ENCODE measurements around the gene RGL1.

The RGL1 gene

DNA sequence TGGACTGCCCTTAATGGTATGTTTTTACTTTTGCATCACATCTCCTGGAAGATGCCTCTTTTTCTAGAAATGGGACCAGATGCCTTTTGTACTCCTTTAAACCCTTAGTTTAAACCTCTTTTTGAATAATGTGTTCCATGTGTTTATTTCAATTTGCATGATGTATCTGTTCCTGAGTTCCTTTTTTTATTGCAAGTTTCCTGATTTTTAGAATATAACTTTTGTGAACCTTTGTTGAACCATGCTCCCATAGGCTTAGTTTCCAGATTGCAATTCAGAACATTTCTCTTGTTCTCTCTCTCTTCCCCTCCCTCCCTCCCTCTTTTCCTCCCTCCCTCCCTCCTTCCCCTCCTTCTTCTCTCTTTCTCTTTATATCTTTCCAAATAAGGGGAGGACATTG is 81.9 kb downstream of the RGL1 start:
- Mint-ChIP-seq H3K36me3 (peaks cover 11 to 33% of the 10 kb centered on the region in 2 donors), H3K9me3 (no peaks in the 10 kb centered on the region), H3K4me1 (peaks cover 18 to 28% of the 10 kb centered on the region in 2 donors), H3K27me3 (peaks cover 0 to 4% of the 10 kb centered on the region in 2 donors), H3K27ac (no peak overlapping the region), H3K4me3 (no peak overlapping the region)
- ATAC-seq (replicated peaks): no peak
- no peak for DNase-seq

DNA sequence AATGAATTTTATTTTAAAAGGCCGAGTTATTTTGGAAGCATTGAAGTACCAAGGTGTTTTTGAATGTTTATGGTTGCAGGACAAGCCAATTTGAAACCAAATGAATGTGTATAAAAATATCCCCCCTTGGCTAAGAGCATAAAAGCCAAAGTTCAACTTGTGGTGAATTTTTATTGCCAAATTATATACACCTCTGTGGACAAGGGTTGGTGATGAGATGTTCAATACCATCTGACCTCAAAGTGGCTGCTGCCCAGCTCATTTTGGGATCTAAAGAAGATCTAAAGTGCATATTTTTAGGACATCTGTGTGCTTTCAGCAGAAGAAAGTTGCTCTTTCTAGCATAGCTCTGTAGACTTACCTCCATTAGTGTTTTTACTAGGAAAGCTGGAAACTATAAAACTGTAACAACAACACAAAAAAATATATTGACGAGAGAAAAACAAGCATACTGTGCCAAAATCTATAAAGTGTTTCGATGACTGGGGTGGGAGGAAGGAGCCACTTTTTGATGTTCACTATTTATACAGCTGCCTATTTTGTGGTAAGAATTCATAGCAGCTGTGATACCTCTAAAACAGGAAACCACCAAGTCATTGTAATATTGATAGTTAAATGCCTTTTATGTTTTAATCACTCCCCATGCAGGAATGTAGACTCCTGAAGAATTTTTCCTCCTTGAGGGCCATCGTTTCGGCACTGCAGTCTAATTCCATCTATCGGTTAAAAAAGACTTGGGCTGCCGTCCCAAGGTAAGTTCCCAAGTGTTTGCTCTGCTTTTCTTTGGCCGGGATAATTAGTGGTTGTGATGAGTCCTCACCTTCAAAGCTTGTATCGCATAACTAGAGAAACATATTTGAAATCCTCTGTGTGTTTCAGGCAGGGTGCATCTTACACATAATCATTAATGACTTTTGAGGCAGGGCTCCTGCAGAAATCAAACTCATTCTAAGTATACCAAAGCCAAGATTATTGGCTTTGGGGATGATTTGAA is 83.2 kb downstream of the RGL1 start:
- no peak for ATAC-seq (replicated peaks)
- no peak for DNase-seq
- Mint-ChIP-seq H3K4me1 (peaks cover 14 to 22% of the 10 kb centered on the region in 2 donors), H3K27ac (no peak overlapping the region), H3K36me3 (peaks cover 11 to 27% of the 10 kb centered on the region in 2 donors), H3K4me3 (no peak overlapping the region), H3K27me3 (peaks cover 0 to 4% of the 10 kb centered on the region in 2 donors), H3K9me3 (no peaks in the 10 kb centered on the region)

DNA sequence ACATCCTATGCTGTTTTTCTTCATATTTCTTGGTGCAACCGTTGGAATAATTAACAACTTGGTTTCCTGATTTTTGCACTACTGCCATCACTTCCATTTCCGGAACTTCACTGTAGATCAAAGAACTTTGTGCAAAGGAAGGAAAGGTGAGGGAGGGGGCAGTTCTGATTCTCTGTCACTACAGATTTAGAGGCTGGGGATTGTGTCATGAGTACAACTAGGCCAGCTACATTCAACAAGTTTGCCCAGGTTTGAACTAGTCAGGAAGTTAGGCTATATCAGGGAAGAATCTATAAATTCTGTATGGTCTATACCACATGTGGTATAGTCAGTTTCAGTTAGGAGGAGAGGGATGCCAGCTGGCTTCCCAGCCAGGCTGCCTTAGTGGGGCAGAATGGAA is 84.2 kb downstream of the RGL1 start:
- Mint-ChIP-seq H3K4me3 (no peak overlapping the region), H3K36me3 (peaks cover 6 to 18% of the 10 kb centered on the region in 2 donors), H3K4me1 (peaks cover 6 to 12% of the 10 kb centered on the region in 2 donors), H3K9me3 (no peaks in the 10 kb centered on the region), H3K27ac (no peak overlapping the region), H3K27me3 (peaks cover 0 to 4% of the 10 kb centered on the region in 2 donors)
- DNase-seq (no peak), ATAC-seq (replicated peaks) (no peak)

DNA sequence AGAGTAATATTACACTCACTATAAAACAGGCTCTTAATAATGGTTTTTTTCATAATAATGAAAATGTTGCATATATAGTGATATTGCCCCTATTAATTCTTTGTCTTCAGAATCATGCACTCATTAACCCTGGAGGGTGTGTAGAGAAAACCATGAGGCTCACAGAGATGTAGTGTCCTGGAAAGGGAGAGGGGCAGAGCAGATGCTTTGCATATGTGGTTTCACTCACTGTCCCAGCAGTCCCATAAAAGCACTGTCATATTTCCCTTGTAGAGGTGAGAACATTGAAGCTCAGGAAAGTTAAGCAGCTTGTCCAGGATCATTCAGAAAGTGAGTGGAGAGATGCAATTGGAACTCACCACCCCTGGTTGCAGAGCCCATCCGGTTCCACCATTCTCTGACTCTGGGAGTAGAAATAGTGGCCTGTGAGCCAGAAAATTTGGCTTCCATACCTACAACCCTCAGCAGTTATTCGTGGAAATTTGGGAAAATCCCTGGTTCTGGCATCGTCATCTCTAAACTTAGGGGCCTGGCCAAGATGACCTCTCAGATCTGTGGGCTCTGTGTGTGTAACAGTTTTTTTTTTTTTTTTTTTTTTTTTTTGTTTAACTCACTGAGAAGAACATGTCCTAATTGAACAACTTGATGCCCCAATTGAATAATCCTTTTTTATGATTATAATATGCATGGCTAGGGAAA is 86.4 kb downstream of the RGL1 start:
- ATAC-seq (replicated peaks) (no peak), DNase-seq (no peak)
- Mint-ChIP-seq H3K36me3 (peaks cover 9 to 11% of the 10 kb centered on the region in 2 donors), H3K27ac (no peak overlapping the region), H3K9me3 (peaks cover 1 to 5% of the 10 kb centered on the region in 2 donors), H3K27me3 (no peaks in the 10 kb centered on the region), H3K4me3 (no peak overlapping the region), H3K4me1 (peaks cover 14 to 26% of the 10 kb centered on the region in 2 donors)

DNA sequence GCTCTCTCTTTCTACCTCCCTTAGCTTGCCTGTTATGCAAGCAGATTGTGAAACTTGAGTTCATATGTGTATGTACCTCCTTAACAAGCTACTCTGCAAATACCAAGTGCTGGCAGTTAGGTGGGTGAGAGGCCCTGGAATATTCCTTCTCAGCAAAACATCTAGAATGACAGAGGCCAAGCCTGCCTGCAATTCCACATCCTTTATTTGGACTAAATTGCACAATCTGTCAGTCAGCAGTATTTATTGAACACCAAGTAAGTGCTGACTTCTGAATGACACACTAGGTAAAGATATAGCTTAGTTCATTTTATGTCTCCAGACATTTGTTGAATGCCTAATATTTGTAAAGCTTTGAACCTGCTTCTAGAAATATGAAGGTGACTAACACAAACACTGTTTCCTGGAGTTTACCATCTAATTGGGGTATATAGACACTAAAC is 87.5 kb downstream of the RGL1 start:
- no peak overlapping the region for H3K27ac Mint-ChIP-seq
- peaks cover 9 to 14% of the 10 kb centered on the region in 2 donors for H3K36me3 Mint-ChIP-seq
- peaks cover 1 to 5% of the 10 kb centered on the region in 2 donors for H3K9me3 Mint-ChIP-seq
- H3K4me1 Mint-ChIP-seq: peaks cover 22 to 37% of the 10 kb centered on the region in 2 donors
- no peak for DNase-seq
- no peak overlapping the region for H3K4me3 Mint-ChIP-seq
- H3K27me3 Mint-ChIP-seq: no peaks in the 10 kb centered on the region
- ATAC-seq (replicated peaks): no peak

DNA sequence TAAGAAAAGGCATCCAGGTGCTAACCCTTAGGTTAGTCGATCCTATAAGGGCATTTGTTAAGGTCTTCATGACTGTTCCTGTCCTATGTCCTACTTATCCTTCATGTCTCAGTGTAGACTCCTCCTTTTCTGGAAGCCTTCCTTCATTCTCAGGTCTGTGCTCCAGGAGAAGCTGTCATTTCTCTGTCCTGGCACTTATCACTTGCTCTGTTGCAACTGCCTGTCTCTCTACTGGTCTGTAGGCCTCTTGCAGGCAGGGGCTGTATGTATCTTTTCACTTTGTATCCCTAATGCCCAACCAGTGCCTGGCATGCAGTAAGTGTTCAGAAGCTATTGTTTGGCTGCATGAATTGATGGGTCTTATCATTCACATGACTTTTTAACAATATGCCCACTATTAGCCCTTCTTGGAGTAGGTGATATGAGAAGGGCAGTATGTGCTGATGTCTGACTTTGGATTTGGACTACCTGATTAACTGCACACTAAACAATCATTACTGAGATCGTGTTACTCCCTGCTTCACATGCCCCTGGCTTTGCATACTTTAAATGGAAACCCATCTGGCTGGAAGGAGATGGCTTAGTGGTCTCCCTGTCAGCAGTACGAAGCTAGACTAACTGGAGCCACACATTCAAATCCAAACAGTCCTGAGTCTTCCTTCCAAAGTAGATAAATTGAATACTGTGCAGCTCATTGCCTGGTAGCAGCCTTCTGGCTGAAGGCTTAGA is 88.8 kb downstream of the RGL1 start:
- no peak overlapping the region for H3K27ac Mint-ChIP-seq
- H3K4me3 Mint-ChIP-seq: no peak overlapping the region
- DNase-seq: no peak
- no peak for ATAC-seq (replicated peaks)
- H3K27me3 Mint-ChIP-seq: no peaks in the 10 kb centered on the region
- peaks cover 29 to 38% of the 10 kb centered on the region in 2 donors for H3K4me1 Mint-ChIP-seq
- H3K9me3 Mint-ChIP-seq: peaks cover 3 to 5% of the 10 kb centered on the region in 2 donors
- peaks cover 11 to 21% of the 10 kb centered on the region in 2 donors for H3K36me3 Mint-ChIP-seq

DNA sequence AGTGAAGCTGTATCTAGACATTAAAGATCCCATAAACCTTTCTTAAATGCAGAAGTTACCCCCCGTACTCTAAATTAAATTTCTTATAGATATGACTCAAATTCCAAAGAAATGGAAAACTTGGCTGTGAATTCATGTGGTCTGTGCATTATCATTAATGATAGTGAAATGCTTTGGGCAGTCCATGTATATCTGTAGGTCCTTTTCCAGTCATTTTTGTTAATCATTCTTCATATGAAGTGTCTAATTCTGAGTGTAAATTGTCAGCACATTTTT is 89.3 kb downstream of the RGL1 start:
- no peak for DNase-seq
- Mint-ChIP-seq H3K27ac (no peak overlapping the region), H3K4me1 (peaks cover 32 to 43% of the 10 kb centered on the region in 2 donors), H3K4me3 (no peak overlapping the region), H3K9me3 (peaks cover 3 to 5% of the 10 kb centered on the region in 2 donors), H3K36me3 (peaks cover 11 to 21% of the 10 kb centered on the region in 2 donors), H3K27me3 (no peaks in the 10 kb centered on the region)
- no peak for ATAC-seq (replicated peaks)

DNA sequence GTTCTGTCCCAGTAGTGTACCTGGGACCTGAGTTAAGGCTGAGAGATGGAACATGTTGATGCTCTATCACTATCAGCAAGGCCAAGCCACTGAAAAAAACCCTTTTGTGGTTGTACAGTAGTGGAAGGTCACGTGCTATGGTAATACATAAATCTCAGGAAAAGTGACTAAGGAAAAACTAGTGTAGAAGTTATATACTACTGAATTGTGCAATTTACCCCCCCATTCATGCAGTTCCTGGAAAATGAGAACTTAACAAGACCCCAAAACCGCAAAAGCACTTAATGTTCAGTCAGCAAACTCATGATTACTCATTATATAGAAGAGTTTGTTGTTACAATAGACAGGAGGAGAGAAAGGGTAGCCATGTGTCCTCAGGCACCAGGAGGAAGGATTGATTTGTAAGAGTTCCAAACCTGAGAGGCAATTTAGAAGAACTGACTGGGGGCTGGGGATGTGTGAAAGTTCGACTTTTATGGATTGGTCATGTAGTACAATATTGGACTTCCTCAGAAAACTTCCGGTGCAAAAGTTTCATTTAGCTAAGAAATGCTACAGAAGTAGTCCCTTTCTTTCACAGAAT is 91.6 kb downstream of the RGL1 start:
- Mint-ChIP-seq H3K9me3 (peaks cover 4 to 5% of the 10 kb centered on the region in 2 donors), H3K4me3 (peak overlapping the region; percentile 14 to 43), H3K36me3 (peaks cover 11 to 30% of the 10 kb centered on the region in 2 donors), H3K27me3 (no peaks in the 10 kb centered on the region), H3K27ac (peak overlapping the region; percentile 62), H3K4me1 (peaks cover 35 to 58% of the 10 kb centered on the region in 2 donors)
- ATAC-seq (replicated peaks) (peak; percentile 72 to 79), DNase-seq (peak; percentile 6)

DNA sequence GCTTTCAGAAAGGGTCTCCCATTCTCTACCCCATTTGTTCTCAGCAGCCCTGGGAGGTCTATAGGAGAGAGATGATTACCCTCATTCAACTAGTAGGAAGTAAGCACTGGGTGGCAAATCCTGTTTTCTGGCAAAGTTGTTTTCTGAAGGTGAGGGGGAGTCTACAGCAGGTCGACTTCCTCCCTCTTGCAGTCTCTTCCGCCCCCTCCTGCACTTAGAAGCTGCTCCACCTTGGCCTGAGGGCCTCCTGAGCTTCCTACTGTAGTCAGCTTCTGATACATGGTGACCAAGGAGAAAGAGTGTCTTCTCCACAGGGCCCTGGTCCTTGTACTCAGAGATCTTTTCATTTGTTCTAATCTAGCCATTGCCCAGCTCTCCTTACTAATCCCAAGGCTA is 93.1 kb downstream of the RGL1 start:
- no peak for ATAC-seq (replicated peaks)

DNA sequence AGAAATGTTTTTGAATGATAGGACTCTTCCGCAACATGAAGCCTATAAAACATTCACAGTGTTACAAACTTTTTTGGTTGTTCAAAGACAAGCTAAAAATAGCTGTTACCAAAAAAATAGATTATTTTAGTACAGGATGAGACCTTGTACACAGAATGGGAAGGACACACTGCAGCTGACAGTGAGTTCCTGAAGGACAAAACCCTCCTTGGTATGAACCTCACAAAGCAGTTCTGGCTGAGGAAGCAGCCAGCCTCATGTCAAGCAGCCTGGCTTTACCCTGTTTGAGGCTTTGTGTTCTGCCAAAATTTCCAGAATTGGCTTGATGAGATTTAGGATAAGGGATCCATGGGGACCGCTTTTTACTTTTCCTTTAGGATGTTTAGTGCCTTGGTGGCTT is 93.7 kb downstream of the RGL1 start:
- Mint-ChIP-seq H3K36me3 (peaks cover 14 to 33% of the 10 kb centered on the region in 2 donors), H3K27me3 (no peaks in the 10 kb centered on the region), H3K4me1 (peaks cover 45 to 77% of the 10 kb centered on the region in 2 donors), H3K4me3 (no peak overlapping the region), H3K27ac (no peak overlapping the region), H3K9me3 (peaks cover 4 to 5% of the 10 kb centered on the region in 2 donors)
- ATAC-seq (replicated peaks) (no peak), DNase-seq (no peak)

More for the DNA sequence above, 93.1 kb downstream of the RGL1 start:
- peak overlapping the region in 1 of 2 donors; percentile 7 for H3K4me3 Mint-ChIP-seq
- peaks cover 4 to 5% of the 10 kb centered on the region in 2 donors for H3K9me3 Mint-ChIP-seq
- peaks cover 11 to 33% of the 10 kb centered on the region in 2 donors for H3K36me3 Mint-ChIP-seq
- H3K27ac Mint-ChIP-seq: peak overlapping the region; percentile 68
- peaks cover 42 to 71% of the 10 kb centered on the region in 2 donors for H3K4me1 Mint-ChIP-seq
- H3K27me3 Mint-ChIP-seq: no peaks in the 10 kb centered on the region
- no peak for DNase-seq

DNA sequence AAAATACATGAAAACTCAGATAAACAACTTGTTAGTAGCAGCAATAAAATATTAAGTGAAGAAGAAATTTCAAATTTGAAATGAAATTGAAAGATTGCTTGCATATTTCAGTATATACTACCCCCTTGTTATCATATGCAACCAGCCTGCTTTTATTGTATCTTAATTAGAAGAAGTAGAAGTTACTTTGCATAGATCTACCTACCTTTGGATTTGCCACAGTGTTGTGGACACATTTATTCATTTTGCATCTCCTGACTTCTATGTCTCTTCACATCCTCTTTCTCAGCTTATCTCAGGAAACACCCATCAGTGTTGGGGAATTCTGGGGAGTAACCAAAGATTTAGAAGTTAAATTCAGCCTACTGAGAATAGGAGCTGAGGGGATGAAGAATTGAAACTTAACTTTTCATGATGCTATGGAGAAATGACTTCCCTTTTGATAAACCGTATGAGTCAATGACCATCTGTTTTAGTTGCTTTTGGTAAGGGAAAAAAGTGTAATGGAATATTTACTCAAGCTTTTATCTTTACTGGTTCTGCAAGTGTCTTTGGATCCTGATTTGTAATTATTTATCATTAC is 96.9 kb downstream of the RGL1 start:
- peaks cover 34 to 70% of the 10 kb centered on the region in 2 donors for H3K4me1 Mint-ChIP-seq
- ATAC-seq (replicated peaks): peak; percentile 89 to 90
- H3K4me3 Mint-ChIP-seq: peak overlapping the region; percentile 26
- peak overlapping the region; percentile 85 for H3K27ac Mint-ChIP-seq
- peak; percentile 27 for DNase-seq
- no peaks in the 10 kb centered on the region for H3K27me3 Mint-ChIP-seq
- H3K36me3 Mint-ChIP-seq: peaks cover 16 to 29% of the 10 kb centered on the region in 2 donors
- H3K9me3 Mint-ChIP-seq: peaks cover 0 to 3% of the 10 kb centered on the region in 2 donors

DNA sequence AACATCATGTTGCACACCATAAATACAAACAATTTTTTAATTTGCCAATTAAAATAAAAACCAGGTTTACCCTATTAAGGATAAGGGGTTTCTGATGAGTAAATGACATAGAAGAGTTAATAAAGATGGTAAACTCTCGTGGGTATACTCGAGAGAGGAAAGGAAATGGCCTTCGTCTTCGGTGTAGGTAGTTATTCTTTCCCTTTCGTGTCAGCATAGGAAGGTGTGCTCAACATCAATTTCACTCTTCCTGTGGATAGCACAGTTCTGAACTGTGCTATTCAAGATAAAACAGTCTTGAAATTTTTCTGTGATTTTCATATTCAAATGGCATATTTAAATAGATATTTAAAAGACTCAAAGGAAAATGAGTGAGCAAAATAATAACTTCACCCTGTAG is 98.2 kb downstream of the RGL1 start:
- no peak overlapping the region for H3K27ac Mint-ChIP-seq
- DNase-seq (no peak), ATAC-seq (replicated peaks) (no peak)
- peak overlapping the region in 1 of 2 donors; percentile 8 for H3K4me3 Mint-ChIP-seq
- H3K27me3 Mint-ChIP-seq: no peaks in the 10 kb centered on the region
- H3K4me1 Mint-ChIP-seq: peaks cover 27 to 58% of the 10 kb centered on the region in 2 donors
- peaks cover 0 to 2% of the 10 kb centered on the region in 2 donors for H3K9me3 Mint-ChIP-seq
- H3K36me3 Mint-ChIP-seq: peaks cover 15 to 30% of the 10 kb centered on the region in 2 donors

DNA sequence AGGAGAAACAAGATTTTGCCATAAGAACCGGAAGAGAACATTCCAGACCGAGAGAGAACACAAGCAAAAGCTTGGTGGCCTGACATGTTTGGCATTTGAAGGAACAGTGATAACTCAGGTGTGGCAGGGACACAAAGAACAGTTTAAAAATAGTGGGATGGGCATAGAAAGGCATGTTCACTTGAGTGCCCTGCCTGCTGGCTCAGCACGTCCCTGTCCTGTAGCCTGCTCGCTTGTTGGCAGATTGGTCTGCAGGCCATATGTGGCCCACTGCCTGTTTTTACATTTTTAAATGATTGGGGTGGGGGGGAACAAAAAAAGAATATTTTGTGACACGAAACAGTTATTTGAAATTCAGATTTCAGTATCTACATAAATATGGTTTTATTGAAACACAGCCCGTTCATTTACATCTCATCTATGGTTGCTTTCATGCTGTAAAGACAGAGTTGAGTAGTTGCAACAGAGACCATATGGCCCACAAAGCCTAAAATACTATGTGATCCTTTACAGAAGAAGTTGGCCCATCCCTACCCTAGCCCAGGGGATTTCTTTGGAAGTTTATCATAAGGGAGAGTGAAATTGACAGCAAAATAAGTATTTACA is 100.7 kb downstream of the RGL1 start:
- H3K27ac Mint-ChIP-seq: no peak overlapping the region
- H3K9me3 Mint-ChIP-seq: peaks cover 4 to 7% of the 10 kb centered on the region in 2 donors
- no peaks in the 10 kb centered on the region for H3K27me3 Mint-ChIP-seq
- no peak overlapping the region for H3K4me3 Mint-ChIP-seq
- H3K36me3 Mint-ChIP-seq: peaks cover 22 to 44% of the 10 kb centered on the region in 2 donors
- H3K4me1 Mint-ChIP-seq: peaks cover 35 to 53% of the 10 kb centered on the region in 2 donors
- ATAC-seq (replicated peaks) (no peak), DNase-seq (no peak)
